ENCODE results near the gene CHCHD6. TPM values are rescaled to one million over a fixed set of nuclear protein-coding genes. Genes with fewer than 3 reads are reported as not detected.

The CHCHD6 gene
- total and polyA plus RNA-seq, 5 donors from 2014 or later: 5.6 to 10.5 (median 8.1) TPM

- H3K4me1 ChIP-seq (ENCODE audit: control insufficient read depth, insufficient read depth, low read length, poor library complexity, severe bottlenecking): no peaks in the 10 kb centered on the region
- Mint-ChIP-seq H3K4me3 (no peak overlapping the region), H3K36me3 (peaks cover 3% of the 10 kb centered on the region), H3K4me1 (peaks cover 0 to 3% (median 1%) of the 10 kb centered on the region in 4 donors), H3K27ac (peak overlapping the region in 1 of 3 donors; percentile 56), H3K27me3 (no peaks in the 10 kb centered on the region), H3K9me3 (no peaks in the 10 kb centered on the region)
- no peaks in the 10 kb centered on the region for H3K27me3 ChIP-seq (ENCODE audit: control insufficient read depth, insufficient read depth, low read length)
- ATAC-seq (ENCODE audit: low read depth in 2 of 2) (no peak), DNase-seq (no peak)
- H3K36me3 ChIP-seq (ENCODE audit: control insufficient read depth, insufficient read depth, low read length): no peaks in the 10 kb centered on the region
- no peak overlapping the region for H3K4me3 ChIP-seq (ENCODE audit: low read depth, low read length)
- no peaks in the 10 kb centered on the region for H3K9me3 ChIP-seq (ENCODE audit: control insufficient read depth in 2 of 2, low read length in 2 of 2)
- H3K27ac ChIP-seq (ENCODE audit: insufficient read depth, low read length, poor library complexity, severe bottlenecking): no peak overlapping the region
Measured at GRCh38 chr3:126997455-126998038, 293.5 kb downstream of the CHCHD6 start.

- Histone ChIP-seq H3K27ac (ENCODE audit: insufficient read depth, low read length, poor library complexity, severe bottlenecking) (no peak overlapping the region), H3K9me3 (ENCODE audit: control insufficient read depth in 2 of 2, low read length in 2 of 2) (no peaks in the 10 kb centered on the region), H3K27me3 (ENCODE audit: control insufficient read depth, insufficient read depth, low read length) (no peaks in the 10 kb centered on the region), H3K36me3 (ENCODE audit: control insufficient read depth, insufficient read depth, low read length) (no peaks in the 10 kb centered on the region), H3K4me3 (ENCODE audit: low read depth, low read length) (no peak overlapping the region), H3K4me1 (ENCODE audit: control insufficient read depth, insufficient read depth, low read length, poor library complexity, severe bottlenecking) (no peaks in the 10 kb centered on the region)
- no peak for DNase-seq
- Mint-ChIP-seq H3K4me3 (no peak overlapping the region), H3K9me3 (no peaks in the 10 kb centered on the region), H3K36me3 (peaks cover 3% of the 10 kb centered on the region), H3K27me3 (no peaks in the 10 kb centered on the region), H3K27ac (peak overlapping the region in 1 of 3 donors; percentile 56), H3K4me1 (peaks cover 0 to 3% (median 1%) of the 10 kb centered on the region in 4 donors)
- no peak for ATAC-seq (ENCODE audit: low read depth in 2 of 2)
Measured at GRCh38 chr3:126998320-126998719, 294.3 kb downstream of the CHCHD6 start.

DNA sequence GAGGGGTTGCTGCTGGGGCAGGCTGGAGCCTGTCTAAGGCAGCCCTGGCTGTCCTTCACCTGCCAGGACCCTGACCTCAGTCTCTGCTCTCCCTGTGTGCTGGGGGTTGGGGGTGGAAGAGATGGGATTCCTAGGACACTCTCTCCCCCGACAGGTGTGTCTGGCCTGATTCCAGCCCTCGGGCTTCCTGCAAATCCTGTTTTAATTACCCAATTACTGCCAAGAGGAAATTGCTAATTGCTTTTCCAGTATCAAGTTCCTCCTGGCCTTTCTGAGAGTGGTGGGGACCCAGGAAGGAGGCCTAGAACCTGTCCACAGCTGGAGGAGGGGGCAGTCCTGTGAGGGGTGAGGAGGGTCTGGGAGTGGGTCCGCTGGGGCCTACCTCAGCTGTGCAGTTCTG, 294.7 kb downstream of the CHCHD6 start:
- Histone ChIP-seq H3K36me3 (ENCODE audit: control insufficient read depth, insufficient read depth, low read length) (no peaks in the 10 kb centered on the region), H3K4me1 (ENCODE audit: control insufficient read depth, insufficient read depth, low read length, poor library complexity, severe bottlenecking) (no peaks in the 10 kb centered on the region), H3K27me3 (ENCODE audit: control insufficient read depth, insufficient read depth, low read length) (no peaks in the 10 kb centered on the region), H3K9me3 (ENCODE audit: control insufficient read depth in 2 of 2, low read length in 2 of 2) (no peaks in the 10 kb centered on the region), H3K4me3 (ENCODE audit: low read depth, low read length) (no peak overlapping the region), H3K27ac (ENCODE audit: insufficient read depth, low read length, poor library complexity, severe bottlenecking) (no peak overlapping the region)
- Mint-ChIP-seq H3K36me3 (peaks cover 3% of the 10 kb centered on the region), H3K4me1 (peaks cover 0 to 2% (median under 1%) of the 10 kb centered on the region in 4 donors), H3K9me3 (no peaks in the 10 kb centered on the region), H3K4me3 (no peak overlapping the region), H3K27ac (no peak overlapping the region), H3K27me3 (no peaks in the 10 kb centered on the region)
- DNase-seq: no peak
- no peak for ATAC-seq (ENCODE audit: low read depth in 2 of 2)

GRCh38 chr3:126999383-126999782, 295.3 kb downstream of the CHCHD6 start:
- H3K4me1 Mint-ChIP-seq: no peaks in the 10 kb centered on the region
- DNase-seq (no peak), ATAC-seq (ENCODE audit: low read depth in 2 of 2) (no peak)
- no peaks in the 10 kb centered on the region for H3K27me3 Mint-ChIP-seq
- no peaks in the 10 kb centered on the region for H3K9me3 ChIP-seq (ENCODE audit: control insufficient read depth in 2 of 2, low read length in 2 of 2)
- H3K9me3 Mint-ChIP-seq: no peaks in the 10 kb centered on the region
- H3K27me3 ChIP-seq (ENCODE audit: control insufficient read depth, insufficient read depth, low read length): no peaks in the 10 kb centered on the region
- no peaks in the 10 kb centered on the region for H3K4me1 ChIP-seq (ENCODE audit: control insufficient read depth, insufficient read depth, low read length, poor library complexity, severe bottlenecking)
- no peaks in the 10 kb centered on the region for H3K36me3 Mint-ChIP-seq
- no peak overlapping the region for H3K27ac ChIP-seq (ENCODE audit: insufficient read depth, low read length, poor library complexity, severe bottlenecking)
- no peak overlapping the region for H3K27ac Mint-ChIP-seq
- H3K4me3 ChIP-seq (ENCODE audit: low read depth, low read length): no peak overlapping the region
- no peaks in the 10 kb centered on the region for H3K36me3 ChIP-seq (ENCODE audit: control insufficient read depth, insufficient read depth, low read length)
- no peak overlapping the region for H3K4me3 Mint-ChIP-seq

- Mint-ChIP-seq H3K4me3 (no peak overlapping the region), H3K27ac (no peak overlapping the region)
Measured at GRCh38 chr3:127000119-127000518, 296.1 kb downstream of the CHCHD6 start.

GRCh38 chr3:127000761-127001160, 296.7 kb downstream of the CHCHD6 start:
- no peaks in the 10 kb centered on the region for H3K9me3 Mint-ChIP-seq
- ATAC-seq (ENCODE audit: low read depth in 2 of 2) (no peak), DNase-seq (no peak)
- H3K27ac Mint-ChIP-seq: no peak overlapping the region
- no peak overlapping the region for H3K4me3 Mint-ChIP-seq
- no peak overlapping the region for H3K4me3 ChIP-seq (ENCODE audit: low read depth, low read length)
- H3K9me3 ChIP-seq (ENCODE audit: control insufficient read depth in 2 of 2, low read length in 2 of 2): no peaks in the 10 kb centered on the region
- H3K4me1 ChIP-seq (ENCODE audit: control insufficient read depth, insufficient read depth, low read length, poor library complexity, severe bottlenecking): no peaks in the 10 kb centered on the region
- no peaks in the 10 kb centered on the region for H3K27me3 Mint-ChIP-seq
- no peak overlapping the region for H3K27ac ChIP-seq (ENCODE audit: insufficient read depth, low read length, poor library complexity, severe bottlenecking)
- no peaks in the 10 kb centered on the region for H3K36me3 Mint-ChIP-seq
- no peaks in the 10 kb centered on the region for H3K4me1 Mint-ChIP-seq
- H3K36me3 ChIP-seq (ENCODE audit: control insufficient read depth, insufficient read depth, low read length): no peaks in the 10 kb centered on the region
- no peaks in the 10 kb centered on the region for H3K27me3 ChIP-seq (ENCODE audit: control insufficient read depth, insufficient read depth, low read length)

More at GRCh38 chr3:127000119-127000518, 296.1 kb downstream of the CHCHD6 start:
- Histone ChIP-seq H3K27ac (ENCODE audit: insufficient read depth, low read length, poor library complexity, severe bottlenecking) (no peak overlapping the region), H3K27me3 (ENCODE audit: control insufficient read depth, insufficient read depth, low read length) (no peaks in the 10 kb centered on the region), H3K4me3 (ENCODE audit: low read depth, low read length) (no peak overlapping the region), H3K36me3 (ENCODE audit: control insufficient read depth, insufficient read depth, low read length) (no peaks in the 10 kb centered on the region), H3K9me3 (ENCODE audit: control insufficient read depth in 2 of 2, low read length in 2 of 2) (no peaks in the 10 kb centered on the region), H3K4me1 (ENCODE audit: control insufficient read depth, insufficient read depth, low read length, poor library complexity, severe bottlenecking) (no peaks in the 10 kb centered on the region)
- DNase-seq (no peak), ATAC-seq (ENCODE audit: low read depth in 2 of 2) (no peak)
- H3K4me1 Mint-ChIP-seq: no peaks in the 10 kb centered on the region
- H3K36me3 Mint-ChIP-seq: no peaks in the 10 kb centered on the region
- H3K9me3 Mint-ChIP-seq: no peaks in the 10 kb centered on the region
- H3K27me3 Mint-ChIP-seq: no peaks in the 10 kb centered on the region

GRCh38 chr3:127001486-127002194, 297.6 kb downstream of the CHCHD6 start:
- Histone ChIP-seq H3K9me3 (ENCODE audit: control insufficient read depth in 2 of 2, low read length in 2 of 2) (no peaks in the 10 kb centered on the region), H3K4me3 (ENCODE audit: low read depth, low read length) (no peak overlapping the region), H3K27me3 (ENCODE audit: control insufficient read depth, insufficient read depth, low read length) (no peaks in the 10 kb centered on the region), H3K36me3 (ENCODE audit: control insufficient read depth, insufficient read depth, low read length) (no peaks in the 10 kb centered on the region), H3K27ac (ENCODE audit: insufficient read depth, low read length, poor library complexity, severe bottlenecking) (no peak overlapping the region), H3K4me1 (ENCODE audit: control insufficient read depth, insufficient read depth, low read length, poor library complexity, severe bottlenecking) (no peaks in the 10 kb centered on the region)
- Mint-ChIP-seq H3K9me3 (no peaks in the 10 kb centered on the region), H3K27me3 (no peaks in the 10 kb centered on the region), H3K27ac (no peak overlapping the region), H3K4me1 (no peaks in the 10 kb centered on the region), H3K4me3 (no peak overlapping the region), H3K36me3 (no peaks in the 10 kb centered on the region)
- DNase-seq (no peak), ATAC-seq (ENCODE audit: low read depth in 2 of 2) (no peak)

Measured in CD4-positive, CD25-positive, alpha-beta regulatory T cell (primary cell).